Activated T-cell treated with anti-CD3 and anti-CD28 coated beads for 4 hours (primary cell): Measurements from ENCODE around the gene ALOX12B.
"Not testable (repeated sequence)": the region's sequence is repeated elsewhere in the genome, so short reads cannot be mapped to it uniquely, and the experiment has no call there.

Experiments used
- DNase-seq: peaks from one replicate; pipeline ENCODE4 v3.0.0-alpha.2; 2020

The ALOX12B gene

DNA sequence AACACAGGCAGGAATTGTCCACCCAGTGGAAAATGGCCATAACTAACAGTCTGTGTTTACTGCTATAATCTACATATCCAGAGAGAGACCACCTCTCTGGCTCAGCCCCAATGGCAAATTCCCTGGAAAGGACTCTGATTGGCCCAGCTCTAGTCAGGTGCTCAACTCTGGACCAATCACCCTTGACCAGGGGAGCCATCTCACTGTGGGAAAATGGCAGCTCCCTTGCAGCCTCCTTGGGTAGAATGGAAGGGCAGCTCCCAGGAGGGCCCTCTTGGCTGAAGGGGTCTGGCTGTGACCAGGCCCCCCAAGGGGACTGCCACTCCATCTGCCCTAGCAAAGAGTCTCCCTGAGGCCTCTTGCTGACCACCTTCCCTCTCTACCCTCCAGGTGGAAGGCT, 45.5 kb downstream of the ALOX12B start:
- no peak for DNase-seq

DNA sequence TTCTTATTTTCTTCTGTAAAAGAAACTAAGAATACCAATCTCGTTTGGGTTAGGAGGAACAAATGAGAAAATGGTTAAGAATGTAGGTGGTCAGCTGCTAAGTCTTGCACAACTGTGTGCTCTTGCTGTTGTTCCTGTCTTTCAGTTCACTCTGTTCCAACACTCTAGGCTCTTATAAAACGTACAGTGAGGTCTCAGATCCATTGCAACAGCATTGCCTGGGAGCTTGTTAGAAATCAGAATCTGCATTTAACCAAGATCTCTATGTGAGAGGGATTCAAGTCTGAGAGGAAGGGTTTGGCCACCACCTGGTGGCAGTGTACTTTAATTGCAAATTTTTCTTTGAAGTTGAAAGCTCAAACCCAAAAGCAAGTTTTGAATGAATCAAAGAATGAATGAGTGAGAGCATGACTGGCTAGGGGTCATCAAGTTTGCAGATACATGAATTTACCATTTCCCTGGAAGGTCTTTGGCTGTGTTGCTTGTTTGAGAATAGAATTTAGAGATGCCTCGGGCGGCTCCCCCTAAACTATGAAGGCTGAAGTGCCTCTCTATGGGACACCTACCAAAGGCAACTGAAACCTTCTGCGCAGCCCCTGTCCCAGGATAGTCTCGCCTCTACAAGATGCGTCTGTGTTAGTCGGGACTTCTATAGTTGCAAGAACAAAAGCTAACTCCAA, 46.1 kb downstream of the ALOX12B start:
- DNase-seq: peak; percentile 16

DNA sequence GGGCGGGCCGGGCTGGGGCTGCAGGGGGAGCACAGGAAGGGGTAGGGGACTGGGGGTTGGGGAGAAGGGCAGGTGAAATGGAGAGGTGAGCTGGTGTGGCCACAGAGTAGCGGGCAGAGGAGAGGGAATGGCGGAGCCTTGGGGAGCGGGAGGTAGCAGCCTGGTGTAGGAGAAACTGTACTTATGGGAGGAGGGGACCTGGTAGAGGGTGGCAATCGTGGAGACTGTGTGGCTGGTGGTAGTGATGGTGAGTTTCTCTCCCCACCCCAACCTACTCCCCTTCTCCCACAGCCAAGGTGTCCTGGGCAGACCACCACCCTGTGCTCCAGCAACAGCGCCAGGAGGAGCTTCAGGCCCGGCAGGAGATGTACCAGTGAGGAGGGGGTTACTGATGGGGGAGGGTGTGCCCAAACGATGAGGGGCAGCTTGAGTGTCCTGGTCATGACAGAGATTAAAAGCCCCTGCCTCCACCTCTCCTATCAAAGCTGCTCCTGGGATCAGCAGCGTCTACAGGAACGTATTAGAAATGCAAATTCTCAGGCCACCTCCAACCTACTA, 47.8 kb downstream of the ALOX12B start:
- DNase-seq: no peak

DNA sequence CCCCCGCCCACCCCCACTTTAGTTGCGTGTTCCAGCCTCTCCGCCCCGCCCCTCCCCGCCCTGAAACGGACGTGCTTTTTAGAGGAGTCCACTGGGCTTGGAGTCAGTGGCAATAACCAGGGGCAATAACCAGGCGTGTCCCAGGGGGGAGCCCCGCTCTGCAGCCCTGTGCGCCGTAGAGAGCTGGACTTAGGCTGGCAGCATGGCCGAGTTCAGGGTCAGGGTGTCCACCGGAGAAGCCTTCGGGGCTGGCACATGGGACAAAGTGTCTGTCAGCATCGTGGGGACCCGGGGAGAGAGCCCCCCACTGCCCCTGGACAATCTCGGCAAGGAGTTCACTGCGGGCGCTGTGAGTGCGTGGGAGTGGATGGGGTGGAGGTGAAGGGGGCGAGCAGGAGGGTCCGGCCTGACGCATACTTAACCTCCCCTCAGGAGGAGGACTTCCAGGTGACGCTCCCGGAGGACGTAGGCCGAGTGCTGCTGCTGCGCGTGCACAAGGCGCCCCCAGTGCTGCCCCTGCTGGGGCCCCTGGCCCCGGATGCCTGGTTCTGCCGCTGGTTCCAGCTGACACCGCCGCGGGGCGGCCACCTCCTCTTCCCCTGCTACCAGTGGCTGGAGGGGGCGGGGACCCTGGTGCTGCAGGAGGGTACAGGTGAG, 48.4 kb downstream of the ALOX12B start, which contains the start of gene ALOX15B:
ALOX15B (plus strand) TSS at position 106 of the 657 bp plus-strand sequence; CDS start at position 203, 97 bp downstream.
- DNase-seq: no peak

DNA sequence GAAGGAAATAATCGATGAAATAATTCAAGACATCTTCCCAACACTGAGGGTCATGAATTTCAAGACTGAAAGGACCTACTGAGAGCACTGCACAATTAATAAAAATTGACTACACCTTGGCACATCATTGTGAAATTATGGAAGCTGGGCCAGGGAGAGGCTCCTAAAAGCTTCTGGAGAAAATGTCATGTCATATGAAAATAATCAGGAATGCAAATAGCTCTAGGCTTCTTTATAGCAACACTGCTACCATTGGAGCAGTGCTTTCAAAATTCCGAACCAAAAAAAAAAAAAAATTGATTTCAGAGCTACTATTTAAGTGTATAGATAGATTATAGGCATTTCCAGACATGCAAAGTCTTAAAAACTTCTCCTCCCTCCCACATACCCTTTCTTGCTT, 55.1 kb downstream of the ALOX12B start:
- DNase-seq: no peak

DNA sequence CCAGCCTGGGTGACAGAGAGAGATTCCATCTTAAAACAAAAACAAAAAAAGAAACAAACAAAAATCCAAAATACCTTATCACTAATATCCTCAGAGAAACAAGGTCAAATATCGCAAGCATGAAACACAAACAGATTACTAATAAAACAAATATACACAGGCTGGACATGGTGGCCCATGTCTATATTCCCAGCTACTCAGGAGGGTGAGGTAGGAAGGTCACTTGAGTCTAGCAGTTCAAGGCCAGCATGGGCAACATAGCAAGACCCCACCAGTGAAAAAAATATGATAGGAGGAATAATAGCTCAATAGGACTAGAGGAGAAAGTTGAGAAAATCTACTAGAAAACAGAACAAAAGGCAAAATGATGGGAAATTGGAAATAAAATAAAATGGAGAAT, 55.6 kb downstream of the ALOX12B start:
- no peak for DNase-seq

DNA sequence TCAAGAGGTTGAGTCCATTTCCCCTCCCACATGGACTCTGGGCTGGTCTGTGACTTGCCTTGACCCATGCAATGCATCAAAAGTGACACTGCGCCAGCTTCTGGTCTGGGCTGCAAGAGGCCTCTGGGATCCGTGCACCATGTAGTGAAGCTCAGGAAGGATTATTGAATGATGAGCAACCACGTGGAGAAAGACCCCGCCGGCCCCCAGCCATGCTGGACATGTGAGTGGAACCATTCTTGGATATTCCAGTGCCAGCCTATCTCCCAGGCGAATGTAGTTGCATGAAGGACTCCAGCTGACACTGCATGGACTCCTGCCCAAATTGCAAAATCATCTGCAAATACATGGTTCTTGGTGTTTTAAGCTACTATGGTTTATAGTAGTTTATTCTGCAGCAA, 56.3 kb downstream of the ALOX12B start:
- DNase-seq: no peak

DNA sequence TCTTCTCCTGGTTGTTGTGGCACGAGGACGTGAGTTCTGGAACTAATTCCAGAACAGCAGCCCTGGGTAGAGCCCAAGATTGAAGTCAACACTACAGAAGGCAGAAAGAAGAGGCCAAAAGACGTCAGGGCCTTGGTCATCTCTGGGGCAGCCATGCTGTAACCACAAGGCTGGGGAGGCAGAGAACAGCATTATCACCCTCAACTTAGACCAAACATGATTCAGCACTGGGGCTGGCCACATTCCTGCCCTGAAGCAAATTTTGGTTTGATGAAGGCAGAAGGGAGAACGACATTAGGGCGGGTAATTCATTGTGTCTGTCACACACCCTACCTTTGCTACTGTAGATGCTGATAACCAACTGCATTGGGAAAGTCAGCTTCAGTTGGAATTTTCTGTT, 58.4 kb downstream of the ALOX12B start:
- DNase-seq: no peak

DNA sequence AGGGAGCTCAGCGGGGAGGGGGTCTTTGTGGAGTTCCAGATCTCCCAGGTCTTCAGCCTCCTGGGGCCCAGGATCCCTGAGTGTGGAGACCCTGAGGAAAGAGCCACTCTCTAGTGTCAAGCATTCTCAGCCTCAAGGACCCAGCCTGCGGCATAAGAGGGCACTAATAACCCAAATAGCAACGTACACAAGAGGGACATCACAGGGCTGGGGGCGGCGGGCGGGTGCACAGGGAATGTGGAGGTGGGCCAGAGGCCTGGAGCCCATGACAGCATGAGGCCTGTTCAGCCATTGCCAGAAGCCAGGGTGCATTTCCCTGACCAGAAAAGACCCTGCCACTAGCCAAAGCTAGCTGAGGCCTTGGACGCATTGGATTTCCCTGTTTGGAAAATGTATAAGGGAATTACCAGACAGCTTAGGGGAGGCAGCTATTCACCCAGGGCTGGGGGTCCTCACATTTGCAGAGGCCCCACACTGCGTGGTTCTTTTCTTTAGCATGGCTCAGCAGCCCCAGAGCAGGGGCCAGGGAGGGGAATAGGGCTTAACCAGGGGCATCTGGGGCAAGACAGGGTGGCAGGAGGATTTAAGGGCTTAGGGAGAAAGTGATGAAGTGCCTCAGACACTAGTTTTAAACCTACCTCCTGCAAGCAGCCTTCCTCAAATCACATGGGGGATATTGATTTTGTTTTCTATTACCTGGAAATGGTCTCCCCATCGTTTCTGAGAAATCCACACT, 62.2 kb downstream of the ALOX12B start:
- no peak for DNase-seq

DNA sequence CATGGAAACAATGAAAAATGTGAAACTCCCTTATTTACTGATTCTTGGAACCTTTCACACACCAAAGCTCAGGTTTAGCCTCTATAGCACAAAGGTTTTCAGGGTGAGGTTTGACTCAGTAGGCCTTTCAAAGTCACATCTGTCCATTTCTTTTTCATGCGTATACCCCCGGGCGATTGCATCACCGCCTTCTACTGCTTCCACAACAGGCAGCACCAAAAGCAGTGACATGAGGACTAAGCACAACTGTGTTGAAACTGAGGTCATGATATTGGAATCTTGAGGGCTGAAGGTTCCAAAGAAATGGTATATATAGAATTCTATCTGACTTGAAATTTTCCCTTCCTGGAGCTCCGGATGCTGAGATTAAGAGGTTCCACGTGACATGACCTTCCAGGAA, 63.4 kb downstream of the ALOX12B start:
- not testable (repeated sequence) for DNase-seq
